Fibroblast of mammary gland (primary cell): ENCODE measurements around the gene REELD1.

ENCODE experiments used
- DNase-seq: peaks from one replicate; pipeline ENCODE4 v3.0.0-alpha.2; 2010; ENCODE audit warnings: low read depth
- H3K4me3 ChIP-seq: 2 replicates; pipeline ENCODE4 v1.5.1; 2011; ENCODE audit warnings: low read depth, mild to moderate bottlenecking, low read length, moderate library complexity; ENCODE audit not compliant: control insufficient read depth
- TF ChIP-seq, protein P1 (sequence below): conservative IDR thresholded peaks from 2 replicates; pipeline ENCODE4 v1.5.1; 2011; ENCODE audit warnings: low read depth, low read length, inconsistent platforms; ENCODE audit not compliant: control insufficient read depth, insufficient read depth

Gene REELD1

DNA sequence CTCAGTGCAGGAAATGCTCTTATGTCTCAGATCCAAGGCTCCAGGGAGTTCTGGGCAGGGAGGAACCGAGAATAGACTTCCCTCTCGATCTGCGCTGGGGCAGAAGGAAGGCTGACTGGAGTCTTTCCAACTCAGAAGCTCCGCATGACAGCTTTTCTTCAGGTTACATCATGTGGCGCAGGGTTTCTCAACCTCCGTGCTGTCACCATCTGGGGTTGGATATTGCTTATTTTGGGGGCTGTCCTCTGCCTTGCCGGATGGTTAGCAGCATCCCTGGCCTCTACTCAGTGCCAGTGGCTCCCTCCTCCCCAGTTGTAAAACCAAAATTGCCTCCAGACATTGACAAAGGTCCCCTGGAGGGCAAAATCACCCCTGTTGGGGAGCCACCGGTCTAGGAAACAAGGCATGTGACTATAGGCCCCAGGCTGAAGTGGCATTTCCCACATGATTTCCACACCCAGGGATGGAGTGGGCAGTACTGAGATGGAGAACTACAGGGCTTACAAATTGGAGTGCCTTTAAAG is 21.4 kb downstream of the REELD1 start:
- TF ChIP-seq, protein P1, sequence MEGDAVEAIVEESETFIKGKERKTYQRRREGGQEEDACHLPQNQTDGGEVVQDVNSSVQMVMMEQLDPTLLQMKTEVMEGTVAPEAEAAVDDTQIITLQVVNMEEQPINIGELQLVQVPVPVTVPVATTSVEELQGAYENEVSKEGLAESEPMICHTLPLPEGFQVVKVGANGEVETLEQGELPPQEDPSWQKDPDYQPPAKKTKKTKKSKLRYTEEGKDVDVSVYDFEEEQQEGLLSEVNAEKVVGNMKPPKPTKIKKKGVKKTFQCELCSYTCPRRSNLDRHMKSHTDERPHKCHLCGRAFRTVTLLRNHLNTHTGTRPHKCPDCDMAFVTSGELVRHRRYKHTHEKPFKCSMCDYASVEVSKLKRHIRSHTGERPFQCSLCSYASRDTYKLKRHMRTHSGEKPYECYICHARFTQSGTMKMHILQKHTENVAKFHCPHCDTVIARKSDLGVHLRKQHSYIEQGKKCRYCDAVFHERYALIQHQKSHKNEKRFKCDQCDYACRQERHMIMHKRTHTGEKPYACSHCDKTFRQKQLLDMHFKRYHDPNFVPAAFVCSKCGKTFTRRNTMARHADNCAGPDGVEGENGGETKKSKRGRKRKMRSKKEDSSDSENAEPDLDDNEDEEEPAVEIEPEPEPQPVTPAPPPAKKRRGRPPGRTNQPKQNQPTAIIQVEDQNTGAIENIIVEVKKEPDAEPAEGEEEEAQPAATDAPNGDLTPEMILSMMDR, result no peak
- DNase-seq, result no peak
- H3K4me3 ChIP-seq, result no peak overlapping the region

- TF ChIP-seq, protein P1, result no peak
- no peak for DNase-seq
- H3K4me3 ChIP-seq, result no peak overlapping the region
Observed at GRCh38 chr4:146236216-146236615, 21.9 kb downstream of the REELD1 start.

GRCh38 chr4:146237092-146237491 is 22.8 kb downstream of the REELD1 start:
- H3K4me3 ChIP-seq, result no peak overlapping the region
- DNase-seq, result no peak
- TF ChIP-seq, protein P1, result no peak

DNA sequence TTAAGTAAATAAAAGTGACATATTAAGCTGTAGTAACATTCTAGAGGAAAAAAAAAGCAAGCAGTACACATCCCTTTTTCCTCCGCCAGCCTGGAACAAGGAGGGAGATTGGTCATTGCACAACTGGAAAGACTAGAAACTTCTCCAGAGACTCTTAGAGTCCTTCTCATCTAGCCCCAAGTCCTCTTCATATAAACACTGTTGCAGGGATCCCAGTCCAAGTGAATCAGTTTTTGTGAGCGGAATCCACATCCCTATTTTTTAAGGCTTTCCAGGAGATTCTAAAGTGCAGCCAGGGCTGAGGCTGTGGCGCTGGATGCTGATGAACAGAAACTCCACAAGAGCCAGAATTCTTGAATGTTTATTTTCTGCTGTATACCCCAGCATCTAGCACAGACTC is 23.8 kb downstream of the REELD1 start:
- TF ChIP-seq, protein P1, result no peak
- no peak overlapping the region for H3K4me3 ChIP-seq
- no peak for DNase-seq

DNA sequence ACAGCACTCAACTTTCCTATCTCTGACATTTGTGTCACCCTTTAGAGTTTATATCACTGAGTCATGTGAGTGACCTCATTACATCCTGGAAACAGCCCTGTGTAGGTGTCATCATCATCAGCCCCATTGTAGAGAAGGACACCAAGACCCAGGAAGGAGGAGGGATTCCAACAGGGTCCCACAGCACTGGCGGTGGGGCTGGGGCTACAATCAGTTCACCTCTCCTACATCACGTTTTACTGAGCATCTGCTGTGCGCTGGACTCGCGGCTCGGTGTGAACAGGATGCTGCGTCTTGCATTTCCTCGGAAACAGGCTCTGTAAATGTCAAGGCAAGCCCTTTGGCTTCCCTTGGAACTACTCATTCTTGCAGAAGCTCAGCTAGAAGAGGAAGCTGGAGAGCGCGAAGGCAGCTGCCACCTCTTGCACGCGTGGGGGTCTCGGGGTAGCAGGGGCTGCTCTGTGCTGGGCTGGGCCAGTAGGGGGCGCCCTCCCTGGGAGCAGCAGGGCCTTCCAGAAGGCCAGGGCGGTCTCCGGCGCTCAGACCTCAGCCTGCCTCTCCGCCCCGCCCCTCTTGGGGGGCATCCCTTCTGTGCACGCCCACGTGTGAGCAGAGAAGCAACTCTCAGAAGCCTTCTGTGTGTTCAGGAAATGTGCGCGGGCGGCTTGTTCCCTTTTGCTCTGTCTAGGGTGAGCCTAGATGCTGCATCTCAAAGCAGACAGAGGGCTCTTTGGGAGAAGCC is 29.0 kb downstream of the REELD1 start:
- TF ChIP-seq, protein P1, result no peak
- DNase-seq, result peak; percentile 34
- H3K4me3 ChIP-seq, result no peak overlapping the region

GRCh38 chr4:146243883-146244277 is 29.5 kb downstream of the REELD1 start:
- no peak overlapping the region for H3K4me3 ChIP-seq
- TF ChIP-seq, protein P1, result no peak
- no peak for DNase-seq
